ENCODE measurements around the gene HTRA2.

HTRA2 gene

DNA sequence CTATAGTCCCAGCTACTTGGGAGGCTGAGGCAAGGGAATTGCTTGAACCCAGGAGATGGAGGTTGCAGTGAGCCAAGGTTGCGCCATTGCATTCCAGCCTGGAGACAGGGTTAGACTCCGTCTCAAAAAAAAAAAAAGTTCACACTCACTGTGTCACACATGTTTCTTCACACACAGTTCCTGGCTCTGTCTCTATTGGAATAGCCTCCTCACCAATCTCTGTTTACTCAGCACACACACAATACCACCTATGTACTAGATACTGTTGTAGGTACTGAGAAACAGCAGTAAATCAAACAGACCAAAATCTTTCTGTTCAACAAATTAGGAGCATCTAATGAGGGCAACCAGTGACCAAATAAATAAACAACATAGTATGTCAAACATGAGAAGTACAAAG, 43.6 kb upstream of the HTRA2 start:
- no peak for DNase-seq (ENCODE audit: low read depth, low spot score)
- TF ChIP-seq, protein P1, sequence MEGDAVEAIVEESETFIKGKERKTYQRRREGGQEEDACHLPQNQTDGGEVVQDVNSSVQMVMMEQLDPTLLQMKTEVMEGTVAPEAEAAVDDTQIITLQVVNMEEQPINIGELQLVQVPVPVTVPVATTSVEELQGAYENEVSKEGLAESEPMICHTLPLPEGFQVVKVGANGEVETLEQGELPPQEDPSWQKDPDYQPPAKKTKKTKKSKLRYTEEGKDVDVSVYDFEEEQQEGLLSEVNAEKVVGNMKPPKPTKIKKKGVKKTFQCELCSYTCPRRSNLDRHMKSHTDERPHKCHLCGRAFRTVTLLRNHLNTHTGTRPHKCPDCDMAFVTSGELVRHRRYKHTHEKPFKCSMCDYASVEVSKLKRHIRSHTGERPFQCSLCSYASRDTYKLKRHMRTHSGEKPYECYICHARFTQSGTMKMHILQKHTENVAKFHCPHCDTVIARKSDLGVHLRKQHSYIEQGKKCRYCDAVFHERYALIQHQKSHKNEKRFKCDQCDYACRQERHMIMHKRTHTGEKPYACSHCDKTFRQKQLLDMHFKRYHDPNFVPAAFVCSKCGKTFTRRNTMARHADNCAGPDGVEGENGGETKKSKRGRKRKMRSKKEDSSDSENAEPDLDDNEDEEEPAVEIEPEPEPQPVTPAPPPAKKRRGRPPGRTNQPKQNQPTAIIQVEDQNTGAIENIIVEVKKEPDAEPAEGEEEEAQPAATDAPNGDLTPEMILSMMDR (IDR thresholded peaks at IDR 0.05; ENCODE audit: insufficient read depth, low read length, missing control alignments) = no peak
- ChIA-PET CTCF (interaction anchor here (0.9 to 15.3 kb wide), 2 partner anchors 98 to 235 kb away, joined by 3 to 401 read pairs; no protein-coding TSS in a partner anchor), POLR2A (no interaction called here)
- no peak overlapping the region for H3K4me3 ChIP-seq (ENCODE audit: low read depth, low read length)

DNA sequence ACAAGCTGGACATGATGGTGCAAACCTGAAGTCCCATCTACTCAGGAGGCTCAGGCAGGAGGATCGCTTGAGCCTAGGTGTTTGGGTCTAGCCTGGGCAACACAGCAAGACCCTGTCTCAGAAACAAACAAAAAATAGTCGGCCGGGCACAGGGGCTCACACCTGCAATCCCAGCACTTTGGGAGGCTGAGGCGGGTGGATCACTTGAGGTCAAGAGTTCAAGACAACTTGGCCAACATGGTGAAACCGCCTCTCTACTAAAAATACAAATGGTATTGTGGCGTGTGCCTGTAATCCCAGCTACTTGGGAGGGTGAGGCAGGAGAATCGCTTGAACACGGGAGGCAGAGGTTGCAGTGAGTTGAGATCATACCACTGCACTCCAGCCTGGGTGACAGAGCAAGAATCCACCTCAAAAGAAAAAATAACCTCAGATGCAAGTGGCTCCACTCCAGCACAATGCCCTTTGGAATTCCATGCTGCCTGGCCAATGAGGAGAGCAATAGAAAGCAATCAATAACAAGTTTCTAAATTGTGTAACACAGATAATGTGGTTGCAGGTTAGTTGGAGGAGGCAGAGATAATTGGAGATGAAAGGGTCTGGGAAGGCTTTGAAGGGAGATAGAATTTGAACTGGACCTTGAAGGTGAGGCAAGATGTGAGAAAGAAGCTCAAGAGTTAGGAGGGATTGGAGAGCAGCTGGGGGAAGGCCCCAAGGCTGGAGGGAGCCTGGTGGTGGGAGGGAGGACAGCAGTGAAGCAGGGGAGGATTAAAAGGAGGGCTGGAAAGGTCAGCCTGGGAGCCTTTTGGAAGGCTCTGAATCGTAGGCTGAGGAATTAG, 40.9 kb upstream of the HTRA2 start:
- TF ChIP-seq, protein P1 (IDR thresholded peaks at IDR 0.05; ENCODE audit: insufficient read depth, low read length, missing control alignments) = no peak
- no peak overlapping the region for H3K4me3 ChIP-seq (ENCODE audit: low read depth, low read length)
- DNase-seq (ENCODE audit: low read depth, low spot score) = no peak
- ChIA-PET POLR2A (interaction anchor here (0.7 to 1.1 kb wide), 3 partner anchors 8 to 88 kb away, joined by 3 read pairs; no protein-coding TSS in a partner anchor), CTCF (interaction anchor here (0.6 to 15.3 kb wide), 7 partner anchors 10 to 97 kb away, joined by 3 to 401 read pairs (median 4); partner anchors contain the start of gene PCGF1)

DNA sequence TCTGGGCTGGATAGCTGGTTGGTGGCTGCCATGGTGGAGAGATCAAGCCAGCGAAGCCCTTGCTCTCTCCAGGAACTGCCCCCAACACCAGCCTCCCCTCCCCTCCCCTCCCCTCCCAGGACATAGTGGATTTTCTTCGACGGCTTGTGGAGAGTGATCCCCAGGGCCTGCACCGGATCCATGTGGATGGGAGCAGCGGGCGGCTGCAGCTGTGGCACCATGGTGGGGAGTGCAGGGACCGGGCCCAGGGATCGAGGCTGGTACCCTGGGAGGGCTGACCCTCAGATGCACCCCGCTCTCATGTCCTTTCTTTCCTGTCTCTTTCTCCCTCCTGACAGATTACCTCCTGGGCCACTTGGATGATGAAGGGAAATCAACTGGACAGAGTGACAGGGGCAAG, 39.8 kb upstream of the HTRA2 start:
- CTCF ChIA-PET = interaction anchor here (0.8 to 15.3 kb wide), 5 partner anchors 9 to 98 kb away, joined by 3 to 401 read pairs (median 3); no protein-coding TSS in a partner anchor
- H3K4me3 ChIP-seq (ENCODE audit: low read depth, low read length) = no peak overlapping the region
- DNase-seq (ENCODE audit: low read depth, low spot score) = no peak

DNA sequence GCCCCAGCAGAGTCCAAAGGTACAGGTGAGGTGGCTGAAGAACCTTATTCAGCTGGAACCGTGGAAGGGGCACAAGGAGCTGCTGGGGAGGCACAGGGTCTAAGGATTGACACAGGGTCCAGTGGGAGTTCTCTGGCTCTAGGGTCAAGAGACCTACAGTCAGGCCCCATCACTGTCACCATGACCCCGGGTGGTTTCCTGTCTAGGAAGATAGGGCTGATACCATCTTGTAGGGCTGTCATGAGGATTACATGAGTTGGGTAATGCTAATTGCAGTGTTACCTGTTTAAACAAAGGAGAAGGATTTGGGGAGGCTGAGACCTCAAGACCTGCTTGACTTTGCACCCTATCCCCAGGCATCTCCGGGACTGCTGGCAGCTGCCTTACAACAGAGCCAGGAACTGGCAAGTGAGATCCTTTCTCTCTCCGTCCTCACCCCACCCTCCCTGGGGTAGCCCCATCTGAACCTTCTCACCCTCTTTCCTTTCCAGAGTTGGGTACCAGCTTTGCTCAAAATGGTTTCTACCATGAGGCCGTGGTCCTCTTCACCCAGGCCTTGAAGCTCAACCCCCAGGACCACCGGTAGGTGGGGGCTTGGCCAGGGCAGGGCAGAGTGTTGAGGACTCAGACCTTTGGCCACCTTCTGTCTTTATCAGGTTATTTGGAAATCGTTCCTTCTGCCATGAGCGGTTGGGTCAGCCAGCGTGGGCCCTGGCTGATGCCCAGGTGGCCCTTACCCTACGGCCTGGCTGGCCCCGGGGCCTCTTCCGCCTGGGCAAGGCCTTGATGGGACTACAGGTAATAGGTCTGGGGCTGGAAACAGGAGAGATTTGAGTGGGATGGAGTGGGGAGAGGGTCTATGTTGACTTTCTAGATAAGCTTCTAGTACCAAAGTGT, 37.8 kb upstream of the HTRA2 start:
- no peak overlapping the region for H3K4me3 ChIP-seq (ENCODE audit: low read depth, low read length)
- CTCF ChIA-PET = interaction anchor here (2.7 to 15.3 kb wide), 2 partner anchors 8 to 92 kb away, joined by 22 to 401 read pairs; partner anchors contain the start of genes CCDC142 and TTC31
- TF ChIP-seq, protein P1 (IDR thresholded peaks at IDR 0.05; ENCODE audit: insufficient read depth, low read length, missing control alignments) = no peak
- POLR2A ChIA-PET = no interaction called here
- no peak for DNase-seq (ENCODE audit: low read depth, low spot score)

More for the DNA sequence above, 39.8 kb upstream of the HTRA2 start:
- POLR2A ChIA-PET = interaction anchor here (1.1 kb wide), 1 partner anchor 9 kb away, joined by 3 read pairs; no protein-coding TSS in a partner anchor
- TF ChIP-seq, protein P1 (IDR thresholded peaks at IDR 0.05; ENCODE audit: insufficient read depth, low read length, missing control alignments) = no peak

DNA sequence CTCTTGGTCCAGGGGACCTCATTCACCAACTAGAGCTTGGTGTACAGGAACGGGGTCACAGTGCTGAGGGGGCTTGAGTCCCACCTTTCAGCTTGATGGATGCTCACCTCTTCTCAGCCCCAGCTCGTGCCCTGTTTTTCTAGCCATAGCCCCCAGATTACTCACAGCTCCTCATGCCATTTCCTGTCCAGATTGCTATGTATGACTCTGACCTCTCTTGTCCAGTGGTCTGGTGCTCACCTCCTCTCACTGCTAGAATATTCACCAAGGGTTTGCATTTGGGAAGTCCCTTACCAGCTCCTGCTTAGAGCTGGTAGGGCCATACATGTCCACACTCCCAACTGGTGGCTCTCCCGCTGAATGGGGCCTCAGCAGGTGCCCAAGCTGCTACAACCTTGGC, 36.2 kb upstream of the HTRA2 start:
- DNase-seq (ENCODE audit: low read depth, low spot score) = no peak
- ChIA-PET POLR2A (interaction anchor here (0.9 to 1.1 kb wide), 2 partner anchors 13 to 21 kb away, joined by 3 read pairs; partner anchors contain the start of genes MRPL53 and PCGF1), CTCF (interaction anchor here (0.7 to 15.3 kb wide), 4 partner anchors 8 to 90 kb away, joined by 3 to 401 read pairs (median 12); partner anchors contain the start of genes CCDC142 and TTC31)
- H3K4me3 ChIP-seq (ENCODE audit: low read depth, low read length) = no peak overlapping the region
- TF ChIP-seq, protein P1 (IDR thresholded peaks at IDR 0.05; ENCODE audit: insufficient read depth, low read length, missing control alignments) = no peak

Data from AG04449 (cell line).